T-cell (primary cell): ENCODE measurements around the gene PRTN3. TPM values are rescaled to one million over a fixed set of nuclear protein-coding genes. Genes with fewer than 3 reads are reported as not detected.

ENCODE experiments used
- ATAC-seq, 4 experiments: fragments of 200-7000 bp in 3 of 4; fragments of 150-1000 bp in 1 of 4; cut with Tn5 transposase; replicated peaks in 1 of 4; 1 replicate in 3 of 4; 2 replicates in 1 of 4; pipeline ENCODE4 v1.10.0; 2021; ENCODE audit warnings: moderate library complexity in 3 of 4, mild to moderate bottlenecking in 2 of 4, moderate number of reproducible peaks in 1 of 4
- CTCF ChIA-PET, 2 donors: fragments of 300-600 bp; sonication (Branson Sonifier 250); formaldehyde crosslinking; loops; one replicate each; lab custom pipeline; 2022; ENCODE audit warnings: antibody characterized with exemption in 2 of 2; lab: Charles Lee
- POLR2A ChIA-PET, 2 donors: fragments of 300-600 bp; sonication (Branson Sonifier 250); formaldehyde crosslinking; loops; one replicate each; lab custom pipeline; 2022; ENCODE audit warnings: antibody characterized with exemption in 2 of 2; lab: Charles Lee
- DNase-seq, 35 experiments: peaks; one replicate each; pipeline versions ENCODE4 v3.0.0 to v3.0.0-alpha.2; 2013 to 2023
- H3K27ac ChIP-seq: one replicate; pipeline ENCODE4 v1.5.1; 2013; ENCODE audit warnings: low read length
- H3K27me3 ChIP-seq, 2 experiments: replicated peaks in 1 of 2; 1 replicate in 1 of 2; 2 replicates in 1 of 2; pipeline versions ENCODE4 v1.6.1 to v1.7.0; 2013; ENCODE audit warnings: low read length in 1 of 2, mixed read lengths in 1 of 2; ENCODE audit not compliant: control insufficient read depth in 2 of 2, insufficient read depth in 2 of 2; ENCODE audit errors: extremely low read depth in 1 of 2
- H3K36me3 ChIP-seq, 2 donors: 1 replicate in 1 of 2; 2 replicates in 1 of 2; pipeline versions ENCODE4 v1.6.1 to v1.7.0; 2013; ENCODE audit warnings: low read length in 1 of 2; ENCODE audit not compliant: control insufficient read depth in 2 of 2, insufficient read depth in 1 of 2; ENCODE audit errors: extremely low read depth in 1 of 2
- H3K4me1 ChIP-seq, 2 experiments: 1 replicate in 1 of 2; 2 replicates in 1 of 2; pipeline versions ENCODE4 v1.6.1 to v1.7.0; 2013; ENCODE audit warnings: low read length in 2 of 2, mixed read lengths in 1 of 2; ENCODE audit not compliant: insufficient read depth in 2 of 2, control insufficient read depth in 1 of 2; ENCODE audit errors: extremely low read depth in 1 of 2
- H3K4me3 ChIP-seq, 2 donors: 1 replicate in 1 of 2; 2 replicates in 1 of 2; pipeline versions ENCODE4 v1.5.1 to v1.7.0; 2013; ENCODE audit warnings: mild to moderate bottlenecking in 2 of 2, low read length in 1 of 2, moderate library complexity in 1 of 2; ENCODE audit not compliant: control insufficient read depth in 1 of 2; ENCODE audit errors: extremely low read depth in 1 of 2
- H3K9me3 ChIP-seq: 2 replicates; pipeline ENCODE4 v1.7.0; 2013
- H3K27ac Mint-ChIP-seq, 2 donors: one replicate each; pipeline ENCODE4 v1.8.0; 2020 to 2021; ENCODE audit warnings: mild to moderate bottlenecking in 2 of 2, mixed read lengths in 2 of 2
- H3K27me3 Mint-ChIP-seq, 2 donors: one replicate each; pipeline ENCODE4 v1.8.0; 2021 to 2022; ENCODE audit warnings: mixed read lengths in 2 of 2
- H3K36me3 Mint-ChIP-seq: one replicate; pipeline ENCODE4 v1.8.0; 2021; ENCODE audit warnings: mixed read lengths
- H3K4me1 Mint-ChIP-seq, 3 donors: one replicate each; pipeline ENCODE4 v1.8.0; 2020 to 2022; ENCODE audit warnings: mixed read lengths in 3 of 3, mild to moderate bottlenecking in 1 of 3
- H3K4me3 Mint-ChIP-seq, 3 donors: one replicate each; pipeline ENCODE4 v1.8.0; 2020 to 2022; ENCODE audit warnings: mild to moderate bottlenecking in 3 of 3, mixed read lengths in 3 of 3, moderate library complexity in 3 of 3
- H3K9me3 Mint-ChIP-seq, 3 donors: one replicate each; pipeline ENCODE4 v1.8.0; 2020 to 2022; ENCODE audit warnings: mixed read lengths in 3 of 3
- WGBS: methylation state at CpG from one replicate; pipeline ENCODE4 v1.1.5; 2013; ENCODE audit warnings: missing lambda C conversion rate; ENCODE audit not compliant: insufficient coverage; 5-methylcytosine and 5-hydroxymethylcytosine counted together
- total RNA-seq, 35 experiments: library from RNA in 6 of 35; stranded (reverse) in 6 of 35; fragments of 120-200 nt in 1 of 35; gene quantifications; one replicate each; pipeline versions ENCODE4 v1.2.1 to v1.2.4 and lab custom pipeline; 2013 to 2026

PRTN3 gene
- total RNA-seq, 5 donors from 2014 or later (not counting 1 experiment from before 2014, with no cell fraction given): 0.50 TPM; not detected in 4

- peaks cover 27 to 68% of the 10 kb centered on the region in 2 donors for H3K36me3 ChIP-seq
- WGBS: 97% methylated on average over 31 of the region's 34 CpGs
Measured at GRCh38 chr19:881385-882071, 40.7 kb downstream of the PRTN3 start.

GRCh38 chr19:882871-883497 lies 42.2 kb downstream of the PRTN3 start:
- peaks cover 0 to 34% of the 10 kb centered on the region in 2 experiments for H3K4me1 ChIP-seq
- no peak overlapping the region for H3K27ac ChIP-seq
- ATAC-seq: no peak
- Mint-ChIP-seq H3K27ac (no peak overlapping the region), H3K4me1 (peaks cover 0 to 10% (median 0%) of the 10 kb centered on the region in 3 donors), H3K36me3 (peaks cover 8% of the 10 kb centered on the region), H3K9me3 (no peaks in the 10 kb centered on the region), H3K27me3 (no peaks in the 10 kb centered on the region), H3K4me3 (no peak overlapping the region)
- CTCF ChIA-PET: interaction anchor here in 1 of 2 donors (0.6 kb wide), 2 partner anchors 15 to 101 kb away, joined by 3 to 4 read pairs; partner anchors contain the start of gene WDR18
- POLR2A ChIA-PET: interaction anchor here in 1 of 2 donors (0.5 to 0.6 kb wide), 2 partner anchors 16 to 1395 kb away, joined by 4 read pairs; no protein-coding TSS in a partner anchor
- H3K36me3 ChIP-seq: peaks cover 35 to 70% of the 10 kb centered on the region in 2 donors
- H3K9me3 ChIP-seq: no peaks in the 10 kb centered on the region
- no peak for DNase-seq
- H3K27me3 ChIP-seq: no peaks in the 10 kb centered on the region
- 89% methylated on average over 8 of the region's 30 CpGs for WGBS
- H3K4me3 ChIP-seq: no peak overlapping the region

More at GRCh38 chr19:881385-882071, 40.7 kb downstream of the PRTN3 start:
- H3K4me1 ChIP-seq: peaks cover 0 to 20% of the 10 kb centered on the region in 2 experiments
- H3K9me3 Mint-ChIP-seq: no peaks in the 10 kb centered on the region
- H3K4me3 Mint-ChIP-seq: no peak overlapping the region
- POLR2A ChIA-PET: no interaction called here
- no peaks in the 10 kb centered on the region for H3K27me3 ChIP-seq
- DNase-seq: no peak
- no peak overlapping the region for H3K27ac ChIP-seq
- H3K4me1 Mint-ChIP-seq: peaks cover 0 to 3% (median 0%) of the 10 kb centered on the region in 3 donors
- no peak overlapping the region for H3K4me3 ChIP-seq
- CTCF ChIA-PET: no interaction called here
- H3K27me3 Mint-ChIP-seq: no peaks in the 10 kb centered on the region
- no peak for ATAC-seq
- no peaks in the 10 kb centered on the region for H3K9me3 ChIP-seq
- H3K36me3 Mint-ChIP-seq: peaks cover 8% of the 10 kb centered on the region
- H3K27ac Mint-ChIP-seq: no peak overlapping the region

GRCh38 chr19:883661-884211 lies 42.9 kb downstream of the PRTN3 start:
- H3K27me3 ChIP-seq: no peaks in the 10 kb centered on the region
- ChIA-PET CTCF (interaction anchor here in 1 of 2 donors (0.6 kb wide), 1 partner anchor 14 kb away, joined by 4 read pairs; no protein-coding TSS in a partner anchor), POLR2A (interaction anchor here in 1 of 2 donors (0.5 to 0.6 kb wide), 2 partner anchors 16 to 1394 kb away, joined by 4 read pairs; no protein-coding TSS in a partner anchor)
- H3K27ac ChIP-seq: no peak overlapping the region
- no peaks in the 10 kb centered on the region for H3K9me3 ChIP-seq
- H3K4me1 ChIP-seq: peaks cover 0 to 40% of the 10 kb centered on the region in 2 experiments
- no peak overlapping the region for H3K27ac Mint-ChIP-seq
- H3K36me3 Mint-ChIP-seq: peaks cover 8% of the 10 kb centered on the region
- no peak overlapping the region for H3K4me3 ChIP-seq
- peaks cover 0 to 15% (median 3%) of the 10 kb centered on the region in 3 donors for H3K4me1 Mint-ChIP-seq
- WGBS: 93% methylated on average over 22 of the region's 22 CpGs
- ATAC-seq (no peak), DNase-seq (no peak)
- no peaks in the 10 kb centered on the region for H3K9me3 Mint-ChIP-seq
- H3K36me3 ChIP-seq: peaks cover 35 to 71% of the 10 kb centered on the region in 2 donors
- H3K4me3 Mint-ChIP-seq: no peak overlapping the region
- H3K27me3 Mint-ChIP-seq: no peaks in the 10 kb centered on the region

- ChIA-PET CTCF (no interaction called here), POLR2A (no interaction called here)
- Mint-ChIP-seq H3K27ac (no peak overlapping the region), H3K36me3 (peaks cover 5% of the 10 kb centered on the region), H3K9me3 (no peaks in the 10 kb centered on the region), H3K4me3 (no peak overlapping the region), H3K27me3 (no peaks in the 10 kb centered on the region), H3K4me1 (peaks cover 0 to 20% (median 3%) of the 10 kb centered on the region in 3 donors)
- DNase-seq (no peak), ATAC-seq (no peak)
- Histone ChIP-seq H3K4me3 (no peak overlapping the region), H3K27ac (no peak overlapping the region), H3K36me3 (peaks cover 36 to 73% of the 10 kb centered on the region in 2 donors), H3K9me3 (no peaks in the 10 kb centered on the region), H3K4me1 (peaks cover 0 to 46% of the 10 kb centered on the region in 2 experiments), H3K27me3 (no peaks in the 10 kb centered on the region)
- WGBS: 96% methylated on average over 37 of the region's 51 CpGs
Measured at GRCh38 chr19:884420-885211, 43.8 kb downstream of the PRTN3 start.

GRCh38 chr19:885536-886224 lies 44.9 kb downstream of the PRTN3 start:
- Histone ChIP-seq H3K27me3 (no peaks in the 10 kb centered on the region), H3K9me3 (no peaks in the 10 kb centered on the region), H3K36me3 (peaks cover 39 to 83% of the 10 kb centered on the region in 2 donors), H3K27ac (no peak overlapping the region), H3K4me3 (no peak overlapping the region), H3K4me1 (peaks cover 0 to 50% of the 10 kb centered on the region in 2 experiments)
- DNase-seq (no peak), ATAC-seq (no peak)
- H3K4me3 Mint-ChIP-seq: no peak overlapping the region
- H3K27me3 Mint-ChIP-seq: no peaks in the 10 kb centered on the region
- peaks cover 5% of the 10 kb centered on the region for H3K36me3 Mint-ChIP-seq
- ChIA-PET POLR2A (no interaction called here), CTCF (no interaction called here)
- H3K4me1 Mint-ChIP-seq: peaks cover 0 to 27% (median 5%) of the 10 kb centered on the region in 3 donors
- no peaks in the 10 kb centered on the region for H3K9me3 Mint-ChIP-seq
- 94% methylated on average over 32 of the region's 64 CpGs for WGBS
- H3K27ac Mint-ChIP-seq: no peak overlapping the region
